ENCODE data around the gene GUCY1A1.

DNA sequence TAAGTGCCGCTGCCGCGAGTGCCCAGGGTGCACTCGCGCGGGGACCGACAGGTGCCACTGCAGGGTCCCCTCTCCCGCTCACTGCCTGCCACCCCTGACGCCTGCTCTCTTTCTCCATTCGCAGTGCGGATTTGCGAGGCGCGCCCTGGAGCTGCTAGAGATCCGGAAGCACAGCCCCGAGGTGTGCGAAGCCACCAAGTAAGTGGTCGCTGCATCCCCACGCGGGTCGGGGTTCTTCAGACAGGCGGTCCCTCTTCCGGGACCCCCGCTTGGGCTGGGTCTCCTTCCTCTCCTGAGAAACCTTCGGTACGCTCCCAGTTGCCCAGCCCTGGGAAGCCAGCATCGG is 547 bp downstream of the GUCY1A1 start:
- TF ChIP-seq POLR2A (IDR thresholded peaks at IDR 0.05; ENCODE audit: low read depth, low read length) (no peak), CEBPB (IDR thresholded peaks at IDR 0.05; ENCODE audit: low read depth, low read length) (no peak), NFE2L2 (IDR thresholded peaks at IDR 0.05; ENCODE audit: low read depth, low read length) (no peak), RCOR1 (IDR thresholded peaks at IDR 0.05; ENCODE audit: insufficient replicate concordance, low read length) (no peak), FOS (IDR thresholded peaks at IDR 0.05; ENCODE audit: low read depth, low read length) (no peak)
- TF ChIP-seq, protein P1, sequence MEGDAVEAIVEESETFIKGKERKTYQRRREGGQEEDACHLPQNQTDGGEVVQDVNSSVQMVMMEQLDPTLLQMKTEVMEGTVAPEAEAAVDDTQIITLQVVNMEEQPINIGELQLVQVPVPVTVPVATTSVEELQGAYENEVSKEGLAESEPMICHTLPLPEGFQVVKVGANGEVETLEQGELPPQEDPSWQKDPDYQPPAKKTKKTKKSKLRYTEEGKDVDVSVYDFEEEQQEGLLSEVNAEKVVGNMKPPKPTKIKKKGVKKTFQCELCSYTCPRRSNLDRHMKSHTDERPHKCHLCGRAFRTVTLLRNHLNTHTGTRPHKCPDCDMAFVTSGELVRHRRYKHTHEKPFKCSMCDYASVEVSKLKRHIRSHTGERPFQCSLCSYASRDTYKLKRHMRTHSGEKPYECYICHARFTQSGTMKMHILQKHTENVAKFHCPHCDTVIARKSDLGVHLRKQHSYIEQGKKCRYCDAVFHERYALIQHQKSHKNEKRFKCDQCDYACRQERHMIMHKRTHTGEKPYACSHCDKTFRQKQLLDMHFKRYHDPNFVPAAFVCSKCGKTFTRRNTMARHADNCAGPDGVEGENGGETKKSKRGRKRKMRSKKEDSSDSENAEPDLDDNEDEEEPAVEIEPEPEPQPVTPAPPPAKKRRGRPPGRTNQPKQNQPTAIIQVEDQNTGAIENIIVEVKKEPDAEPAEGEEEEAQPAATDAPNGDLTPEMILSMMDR (conservative IDR thresholded peaks at IDR 0.05; ENCODE audit: low read depth, low read length), result no peak
